ENCODE measurements around the gene LUC7L2. TPM values are rescaled to one million over a fixed set of nuclear protein-coding genes. Genes with fewer than 3 reads are reported as not detected.
"Not testable (repeated sequence)": the region's sequence is repeated elsewhere in the genome, so short reads cannot be mapped to it uniquely, and the experiment has no call there.

LUC7L2 gene
- total RNA-seq, 1 donor, result 48.9 TPM

- H3K36me3 ChIP-seq (ENCODE audit: insufficient read depth, low read length), result peaks cover 28% of the 10 kb centered on the region
- TF ChIP-seq CTCF (IDR thresholded peaks at IDR 0.05; ENCODE audit: extremely low read depth, low read depth, low read length), result no peak
- no peak for DNase-seq (ENCODE audit: insufficient read length, low spot score, missing footprints)
- H3K9me3 ChIP-seq (ENCODE audit: low read depth, low read length), result no peaks in the 10 kb centered on the region
- no peak overlapping the region for H3K4me2 ChIP-seq (ENCODE audit: insufficient read depth, low read length)
- no peaks in the 10 kb centered on the region for H3K27me3 ChIP-seq (ENCODE audit: insufficient read depth, low read length)
- no peak overlapping the region for H2AFZ ChIP-seq (ENCODE audit: low read length)
- peaks cover 70% of the 10 kb centered on the region for H3K79me2 ChIP-seq (ENCODE audit: insufficient read depth, low read length)
- no peak overlapping the region for H3K27ac ChIP-seq (ENCODE audit: low read depth, low read length)
- H3K4me1 ChIP-seq (ENCODE audit: insufficient read depth, low read length), result peaks cover 10% of the 10 kb centered on the region
- H3K4me3 ChIP-seq (ENCODE audit: insufficient read depth, low read length), result no peak overlapping the region
- peaks cover 24% of the 10 kb centered on the region for H4K20me1 ChIP-seq (ENCODE audit: insufficient read depth, low read length)
These were observed 37.5 kb downstream of the LUC7L2 start for GRCh38 chr7:139397192-139397591.

- H3K27me3 ChIP-seq (ENCODE audit: insufficient read depth, low read length), result no peaks in the 10 kb centered on the region
These were observed 43.9 kb downstream of the LUC7L2 start for GRCh38 chr7:139403601-139404000.

GRCh38 chr7:139407555-139407954, 47.9 kb downstream of the LUC7L2 start:
- Histone ChIP-seq H3K4me2 (ENCODE audit: insufficient read depth, low read length) (no peak overlapping the region), H3K27ac (ENCODE audit: low read depth, low read length) (no peak overlapping the region), H3K27me3 (ENCODE audit: insufficient read depth, low read length) (no peaks in the 10 kb centered on the region), H2AFZ (ENCODE audit: low read length) (no peak overlapping the region), H3K79me2 (ENCODE audit: insufficient read depth, low read length) (peaks cover 17% of the 10 kb centered on the region), H3K36me3 (ENCODE audit: insufficient read depth, low read length) (peaks cover 77% of the 10 kb centered on the region), H3K4me1 (ENCODE audit: insufficient read depth, low read length) (no peaks in the 10 kb centered on the region), H3K4me3 (ENCODE audit: insufficient read depth, low read length) (no peak overlapping the region), H3K9me3 (ENCODE audit: low read depth, low read length) (no peaks in the 10 kb centered on the region), H4K20me1 (ENCODE audit: insufficient read depth, low read length) (no peaks in the 10 kb centered on the region)
- no peak for DNase-seq (ENCODE audit: insufficient read length, low spot score, missing footprints)
- TF ChIP-seq CTCF (IDR thresholded peaks at IDR 0.05; ENCODE audit: extremely low read depth, low read depth, low read length), result no peak

More at GRCh38 chr7:139403601-139404000, 43.9 kb downstream of the LUC7L2 start:
- H3K36me3 ChIP-seq (ENCODE audit: insufficient read depth, low read length), result peaks cover 79% of the 10 kb centered on the region
- H3K9me3 ChIP-seq (ENCODE audit: low read depth, low read length), result no peaks in the 10 kb centered on the region
- TF ChIP-seq CTCF (IDR thresholded peaks at IDR 0.05; ENCODE audit: extremely low read depth, low read depth, low read length), result no peak
- no peak for DNase-seq (ENCODE audit: insufficient read length, low spot score, missing footprints)
- no peak overlapping the region for H3K4me3 ChIP-seq (ENCODE audit: insufficient read depth, low read length)
- H2AFZ ChIP-seq (ENCODE audit: low read length), result no peak overlapping the region
- no peaks in the 10 kb centered on the region for H3K4me1 ChIP-seq (ENCODE audit: insufficient read depth, low read length)
- H4K20me1 ChIP-seq (ENCODE audit: insufficient read depth, low read length), result no peaks in the 10 kb centered on the region
- H3K27ac ChIP-seq (ENCODE audit: low read depth, low read length), result no peak overlapping the region
- H3K4me2 ChIP-seq (ENCODE audit: insufficient read depth, low read length), result no peak overlapping the region
- peaks cover 31% of the 10 kb centered on the region for H3K79me2 ChIP-seq (ENCODE audit: insufficient read depth, low read length)

GRCh38 chr7:139414743-139415402, 55.2 kb downstream of the LUC7L2 start:
- not testable (repeated sequence) for H3K4me1 ChIP-seq (ENCODE audit: insufficient read depth, low read length); H3K4me3 ChIP-seq (ENCODE audit: insufficient read depth, low read length); H3K9me3 ChIP-seq (ENCODE audit: low read depth, low read length); H4K20me1 ChIP-seq (ENCODE audit: insufficient read depth, low read length); H3K4me2 ChIP-seq (ENCODE audit: insufficient read depth, low read length); H2AFZ ChIP-seq (ENCODE audit: low read length); H3K27ac ChIP-seq (ENCODE audit: low read depth, low read length); H3K27me3 ChIP-seq (ENCODE audit: insufficient read depth, low read length); DNase-seq (ENCODE audit: insufficient read length, low spot score, missing footprints)
- Histone ChIP-seq H3K36me3 (ENCODE audit: insufficient read depth, low read length) (peaks cover 76% of the 10 kb centered on the region), H3K79me2 (ENCODE audit: insufficient read depth, low read length) (peaks cover 15% of the 10 kb centered on the region)

Data from osteoblast (primary cell).